Mesendoderm (in vitro differentiated cells): ENCODE data around the gene ZNF763.
"Not testable (repeated sequence)": the region's sequence is repeated elsewhere in the genome, so short reads cannot be mapped to it uniquely, and the experiment has no call there.

Source experiments
- DNase-seq: peaks from one replicate; pipeline ENCODE4 v3.0.0; 2013
- H2AK5ac ChIP-seq: 2 replicates; pipeline ENCODE4 v1.6.1; 2013; ENCODE audit warnings: low read length, inconsistent platforms
- H2BK120ac ChIP-seq: 2 replicates; pipeline ENCODE4 v1.6.1; 2013; ENCODE audit warnings: low read depth, mild to moderate bottlenecking, low read length, moderate library complexity, mixed read lengths
- H2BK15ac ChIP-seq: replicated peaks from 2 replicates; pipeline ENCODE4 v1.6.1; 2013; ENCODE audit warnings: low read depth, mild to moderate bottlenecking, moderate library complexity
- H2BK5ac ChIP-seq: 2 replicates; pipeline ENCODE4 v1.6.1; 2013; ENCODE audit warnings: low read length, inconsistent platforms
- H3K18ac ChIP-seq: 2 replicates; pipeline ENCODE4 v1.6.1; 2013; ENCODE audit warnings: mild to moderate bottlenecking, low read length, mixed read lengths
- H3K23ac ChIP-seq: one replicate; pipeline ENCODE4 v1.6.1; 2013; ENCODE audit warnings: low read length
- H3K27ac ChIP-seq: 2 replicates; pipeline ENCODE4 v1.5.1; 2013; ENCODE audit warnings: low read depth, mild to moderate bottlenecking, inconsistent platforms, low read length, moderate library complexity
- H3K27me3 ChIP-seq: 2 replicates; pipeline ENCODE4 v1.6.1; 2013; ENCODE audit warnings: low read length, control low read depth, mild to moderate bottlenecking, inconsistent platforms; ENCODE audit not compliant: insufficient read depth, poor library complexity
- H3K36me3 ChIP-seq: 2 replicates; pipeline ENCODE4 v1.6.1; 2013; ENCODE audit warnings: low read length, inconsistent platforms; ENCODE audit not compliant: control insufficient read depth, insufficient read depth
- H3K4ac ChIP-seq: one replicate; pipeline ENCODE4 v1.6.1; 2013; ENCODE audit warnings: low read depth, mild to moderate bottlenecking, low read length, moderate library complexity
- H3K4me1 ChIP-seq: 2 replicates; pipeline ENCODE4 v1.6.1; 2013; ENCODE audit warnings: low read depth, low read length, inconsistent platforms; ENCODE audit not compliant: control insufficient read depth
- H3K4me2 ChIP-seq: 2 replicates; pipeline ENCODE4 v1.6.1; 2013; ENCODE audit warnings: low read length
- H3K4me3 ChIP-seq: 2 replicates; pipeline ENCODE4 v1.5.1; 2013; ENCODE audit warnings: mild to moderate bottlenecking, low read length
- H3K56ac ChIP-seq: one replicate; pipeline ENCODE4 v1.6.1; 2013; ENCODE audit warnings: low read length
- H3K79me1 ChIP-seq: 2 replicates; pipeline ENCODE4 v1.6.1; 2013; ENCODE audit warnings: low read length, inconsistent platforms
- H3K79me2 ChIP-seq: 2 replicates; pipeline ENCODE4 v1.6.1; 2013; ENCODE audit warnings: mild to moderate bottlenecking, low read length; ENCODE audit not compliant: control insufficient read depth, insufficient read depth
- H3K9ac ChIP-seq: 2 replicates; pipeline ENCODE4 v1.6.1; 2013; ENCODE audit warnings: low read length, inconsistent platforms
- H4K5ac ChIP-seq: one replicate; pipeline ENCODE4 v1.6.1; 2013; ENCODE audit warnings: low read length
- H4K8ac ChIP-seq: one replicate; pipeline ENCODE4 v1.6.1; 2013; ENCODE audit warnings: low read depth, mild to moderate bottlenecking, control low read depth, low read length, moderate library complexity
- WGBS: extraction: QIAGEN DNeasy Blood & Tissue Kit; methylation state at CpG from one replicate; pipeline ENCODE4 v1.1.7; 2013; ENCODE audit warnings: low lambda C conversion rate, missing lambda C conversion rate; ENCODE audit not compliant: insufficient coverage; ENCODE audit errors: extremely low coverage; 5-methylcytosine and 5-hydroxymethylcytosine counted together

ZNF763 gene

DNA sequence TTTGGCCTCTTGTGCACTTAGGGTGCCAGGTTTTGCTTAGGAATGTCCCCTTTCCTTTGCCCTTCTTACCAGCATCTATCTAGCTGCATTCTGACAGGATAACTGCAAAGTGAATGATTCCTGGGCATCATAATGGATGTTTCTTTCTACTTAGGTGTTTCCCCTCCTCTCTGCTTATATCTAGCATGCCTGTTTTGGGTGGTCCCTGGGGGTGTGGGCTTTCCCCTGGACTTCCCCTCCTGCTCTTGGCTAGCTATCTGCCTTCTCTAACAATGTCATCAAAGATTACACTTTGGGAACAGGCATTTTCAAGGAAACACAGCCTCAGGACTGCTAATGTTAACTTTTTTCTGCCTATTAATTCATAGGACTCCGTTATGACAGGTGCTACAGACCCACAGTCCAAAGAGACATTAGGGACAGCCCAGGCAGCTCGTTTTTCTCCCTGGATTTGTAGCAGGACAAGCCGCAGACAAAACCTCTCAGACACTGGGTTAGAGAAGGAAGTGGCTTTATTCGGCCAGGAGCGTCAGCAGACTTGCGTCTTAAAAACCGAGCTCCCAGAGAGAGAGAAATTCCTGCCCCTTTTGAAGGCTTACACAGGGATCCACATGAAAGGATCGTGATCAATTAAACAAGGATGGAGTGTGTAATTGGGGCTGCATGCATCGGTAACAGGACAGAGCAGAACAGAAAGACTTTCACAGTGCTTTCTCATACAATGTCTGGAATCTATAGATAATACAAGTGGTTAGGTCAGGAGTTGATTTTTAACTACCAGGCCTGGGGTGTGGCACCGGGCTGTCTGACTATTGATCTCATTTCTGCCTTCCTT, 22.6 kb upstream of the ZNF763 start:
- H2BK15ac ChIP-seq: no peak overlapping the region
- H2AK5ac ChIP-seq: no peak overlapping the region
- no peak overlapping the region for H2BK5ac ChIP-seq
- no peaks in the 10 kb centered on the region for H3K27me3 ChIP-seq
- WGBS: no CpG with 5 or more reads among the region's 10 CpGs
- H3K56ac ChIP-seq: no peak overlapping the region
- no peak overlapping the region for H3K27ac ChIP-seq
- H3K4me2 ChIP-seq: no peak overlapping the region
- peaks cover 2% of the 10 kb centered on the region for H3K79me2 ChIP-seq
- H3K79me1 ChIP-seq: peaks cover 2% of the 10 kb centered on the region
- no peaks in the 10 kb centered on the region for H3K36me3 ChIP-seq
- no peak overlapping the region for H2BK120ac ChIP-seq
- H3K18ac ChIP-seq: no peak overlapping the region
- no peak overlapping the region for H3K4me3 ChIP-seq
- H3K9ac ChIP-seq: no peak overlapping the region
- no peak overlapping the region for H3K23ac ChIP-seq
- no peak overlapping the region for H4K5ac ChIP-seq
- DNase-seq: no peak
- no peak overlapping the region for H4K8ac ChIP-seq
- no peak overlapping the region for H3K4ac ChIP-seq
- H3K4me1 ChIP-seq: no peaks in the 10 kb centered on the region

DNA sequence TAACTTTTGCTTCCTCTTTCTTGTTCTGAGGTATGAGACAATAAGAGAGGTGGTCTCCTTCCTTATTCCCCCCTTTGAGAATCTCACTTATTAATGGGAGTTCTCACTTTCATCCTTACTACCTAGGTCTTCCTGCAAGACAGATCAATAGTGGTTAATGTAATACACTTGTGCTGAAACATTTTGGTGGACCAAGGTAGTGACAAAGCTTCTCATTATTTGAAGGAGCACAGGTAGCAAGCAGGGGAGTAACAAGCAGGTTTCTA, 22.1 kb upstream of the ZNF763 start:
- H3K36me3 ChIP-seq: peaks cover 1% of the 10 kb centered on the region

DNA sequence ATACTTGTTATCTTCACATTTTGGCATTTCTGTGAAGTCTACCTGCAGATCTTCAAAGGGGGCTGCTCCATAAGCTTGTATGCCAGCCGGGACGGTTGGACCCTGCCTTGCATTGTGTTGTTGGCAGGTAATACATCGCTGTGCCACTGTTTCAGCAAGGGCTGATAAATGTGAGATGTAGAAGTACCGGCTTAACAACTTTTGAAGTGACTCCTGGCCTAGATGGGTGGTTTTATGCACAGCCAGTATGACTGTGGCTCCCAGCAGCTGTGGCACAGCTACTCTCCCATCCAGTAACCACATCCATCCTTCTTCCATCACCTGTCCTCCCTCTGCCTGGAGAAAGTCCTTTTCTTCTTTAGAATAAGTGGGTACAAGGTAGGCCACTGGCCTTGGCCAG, 20.2 kb upstream of the ZNF763 start:
- H3K4me2 ChIP-seq: no peak overlapping the region
- no peak overlapping the region for H3K9ac ChIP-seq
- H2AK5ac ChIP-seq: no peak overlapping the region
- peaks cover 2% of the 10 kb centered on the region for H3K79me1 ChIP-seq
- H3K36me3 ChIP-seq: peaks cover 12% of the 10 kb centered on the region
- H3K18ac ChIP-seq: no peak overlapping the region
- H3K4me3 ChIP-seq: no peak overlapping the region
- no peak overlapping the region for H3K27ac ChIP-seq
- H3K56ac ChIP-seq: no peak overlapping the region
- H2BK15ac ChIP-seq: no peak overlapping the region
- H2BK120ac ChIP-seq: no peak overlapping the region
- no peaks in the 10 kb centered on the region for H3K4me1 ChIP-seq
- H2BK5ac ChIP-seq: no peak overlapping the region
- no peak overlapping the region for H3K4ac ChIP-seq
- no peaks in the 10 kb centered on the region for H3K79me2 ChIP-seq
- H4K5ac ChIP-seq: no peak overlapping the region
- no peak overlapping the region for H4K8ac ChIP-seq
- H3K23ac ChIP-seq: no peak overlapping the region
- DNase-seq: no peak
- H3K27me3 ChIP-seq: no peaks in the 10 kb centered on the region
- no CpG with 5 or more reads among the region's 4 CpGs for WGBS

More for the DNA sequence above, 22.1 kb upstream of the ZNF763 start:
- no peak overlapping the region for H4K8ac ChIP-seq
- no peak overlapping the region for H2BK5ac ChIP-seq
- H3K9ac ChIP-seq: no peak overlapping the region
- no peak overlapping the region for H3K18ac ChIP-seq
- no peak overlapping the region for H3K4ac ChIP-seq
- H3K4me3 ChIP-seq: no peak overlapping the region
- H3K23ac ChIP-seq: no peak overlapping the region
- H3K56ac ChIP-seq: no peak overlapping the region
- no peak overlapping the region for H4K5ac ChIP-seq
- no peak overlapping the region for H2BK15ac ChIP-seq
- no peak overlapping the region for H3K4me2 ChIP-seq
- H3K27me3 ChIP-seq: no peaks in the 10 kb centered on the region
- peaks cover 2% of the 10 kb centered on the region for H3K79me1 ChIP-seq
- H2AK5ac ChIP-seq: no peak overlapping the region
- peaks cover 2% of the 10 kb centered on the region for H3K79me2 ChIP-seq
- no peaks in the 10 kb centered on the region for H3K4me1 ChIP-seq
- peak; percentile 29 for DNase-seq
- no peak overlapping the region for H2BK120ac ChIP-seq
- H3K27ac ChIP-seq: no peak overlapping the region

DNA sequence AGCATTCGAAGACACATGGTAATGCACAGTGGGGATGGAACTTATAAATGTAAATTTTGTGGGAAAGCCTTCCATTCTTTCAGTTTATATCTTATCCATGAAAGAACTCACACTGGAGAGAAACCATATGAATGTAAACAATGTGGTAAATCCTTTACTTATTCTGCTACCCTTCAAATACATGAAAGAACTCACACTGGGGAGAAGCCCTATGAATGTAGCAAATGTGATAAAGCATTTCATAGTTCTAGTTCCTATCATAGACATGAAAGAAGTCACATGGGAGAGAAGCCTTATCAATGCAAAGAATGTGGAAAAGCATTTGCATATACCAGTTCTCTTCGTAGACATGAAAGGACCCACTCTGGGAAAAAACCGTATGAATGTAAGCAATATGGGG, 16.2 kb upstream of the ZNF763 start:
- Histone ChIP-seq H3K56ac (no peak overlapping the region), H3K18ac (no peak overlapping the region), H3K79me2 (no peaks in the 10 kb centered on the region), H2BK120ac (no peak overlapping the region), H2BK15ac (no peak overlapping the region), H4K5ac (no peak overlapping the region), H3K36me3 (peaks cover 17% of the 10 kb centered on the region), H3K9ac (no peak overlapping the region), H3K4me1 (no peaks in the 10 kb centered on the region), H2BK5ac (no peak overlapping the region), H3K79me1 (peaks cover 2% of the 10 kb centered on the region), H3K4ac (no peak overlapping the region), H3K4me3 (peak overlapping the region; percentile 34), H3K23ac (no peak overlapping the region), H2AK5ac (no peak overlapping the region), H3K27ac (no peak overlapping the region), H3K4me2 (no peak overlapping the region), H4K8ac (no peak overlapping the region), H3K27me3 (no peaks in the 10 kb centered on the region)
- DNase-seq: no peak
- WGBS: no CpG with 5 or more reads among the region's 3 CpGs

DNA sequence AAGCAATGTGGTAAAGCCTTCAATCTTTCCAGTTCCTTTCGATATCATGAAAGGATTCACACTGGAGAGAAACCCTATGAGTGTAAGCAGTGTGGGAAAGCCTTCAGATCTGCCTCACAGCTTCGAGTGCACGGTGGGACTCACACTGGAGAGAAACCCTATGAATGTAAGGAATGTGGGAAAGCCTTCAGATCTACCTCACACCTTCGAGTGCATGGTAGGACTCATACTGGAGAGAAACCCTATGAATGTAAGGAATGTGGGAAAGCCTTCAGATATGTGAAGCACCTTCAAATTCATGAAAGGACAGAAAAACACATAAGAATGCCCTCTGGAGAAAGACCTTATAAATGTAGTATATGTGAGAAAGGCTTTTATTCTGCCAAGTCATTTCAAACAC, 15.6 kb upstream of the ZNF763 start:
- Histone ChIP-seq H3K27me3 (no peaks in the 10 kb centered on the region), H4K8ac (no peak overlapping the region), H3K79me2 (no peaks in the 10 kb centered on the region), H3K9ac (no peak overlapping the region), H2AK5ac (no peak overlapping the region), H2BK5ac (no peak overlapping the region), H4K5ac (no peak overlapping the region), H2BK15ac (no peak overlapping the region), H3K18ac (no peak overlapping the region), H3K4me3 (peak overlapping the region; percentile 32), H3K4me2 (no peak overlapping the region), H3K4me1 (no peaks in the 10 kb centered on the region), H3K36me3 (peaks cover 17% of the 10 kb centered on the region), H2BK120ac (no peak overlapping the region), H3K23ac (no peak overlapping the region), H3K56ac (no peak overlapping the region), H3K27ac (no peak overlapping the region), H3K79me1 (no peaks in the 10 kb centered on the region), H3K4ac (no peak overlapping the region)
- no CpG with 5 or more reads among the region's 4 CpGs for WGBS
- peak; percentile 48 for DNase-seq

DNA sequence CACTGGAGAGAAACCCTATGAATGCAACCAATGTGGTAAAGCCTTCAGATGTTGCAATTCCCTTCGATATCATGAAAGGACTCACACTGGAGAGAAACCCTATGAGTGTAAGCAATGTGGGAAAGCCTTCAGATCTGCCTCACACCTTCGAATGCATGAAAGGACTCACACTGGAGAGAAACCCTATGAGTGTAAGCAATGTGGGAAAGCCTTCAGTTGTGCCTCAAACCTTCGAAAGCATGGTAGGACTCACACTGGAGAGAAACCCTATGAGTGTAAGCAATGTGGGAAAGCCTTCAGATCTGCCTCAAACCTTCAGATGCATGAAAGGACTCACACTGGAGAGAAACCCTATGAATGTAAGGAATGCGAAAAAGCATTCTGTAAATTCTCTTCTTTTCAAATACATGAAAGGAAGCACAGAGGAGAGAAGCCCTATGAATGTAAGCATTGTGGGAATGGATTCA, 15.2 kb upstream of the ZNF763 start:
- not testable (repeated sequence) for H3K9ac ChIP-seq, H4K5ac ChIP-seq, H3K18ac ChIP-seq, H2BK120ac ChIP-seq, H2BK5ac ChIP-seq, H3K27ac ChIP-seq, H3K79me2 ChIP-seq, H3K27me3 ChIP-seq, H3K56ac ChIP-seq, H3K4ac ChIP-seq, DNase-seq, H2AK5ac ChIP-seq, H3K79me1 ChIP-seq, H3K23ac ChIP-seq, H3K4me1 ChIP-seq, H2BK15ac ChIP-seq, H3K4me2 ChIP-seq, H4K8ac ChIP-seq
- Histone ChIP-seq H3K4me3 (peak overlapping the region; percentile 56), H3K36me3 (peaks cover 17% of the 10 kb centered on the region)
- WGBS: no CpG with 5 or more reads among the region's 4 CpGs
